Measurements from ENCODE around the gene LSM7.
A peak's percentile ranks its signal among the peaks of the same experiment; 100 is the strongest.

The LSM7 gene

GRCh38 chr19:2278459-2279158 lies 49.8 kb downstream of the LSM7 start:
- DNase-seq (ENCODE audit: low read depth, low spot score) = no peak

GRCh38 chr19:2277138-2277537 lies 51.2 kb downstream of the LSM7 start:
- DNase-seq (ENCODE audit: low read depth, low spot score) = no peak

GRCh38 chr19:2276429-2276986 lies 51.9 kb downstream of the LSM7 start:
- no peak for DNase-seq (ENCODE audit: low read depth, low spot score)

- no peak for DNase-seq (ENCODE audit: low read depth, low spot score)
Observed at GRCh38 chr19:2275588-2276428, 52.6 kb downstream of the LSM7 start.

- DNase-seq (ENCODE audit: low read depth, low spot score) = peak; percentile 84
Observed at GRCh38 chr19:2274931-2275535, 53.4 kb downstream of the LSM7 start.

- no peak for DNase-seq (ENCODE audit: low read depth, low spot score)
Observed at GRCh38 chr19:2274185-2274711, 54.1 kb downstream of the LSM7 start.

GRCh38 chr19:2273356-2274184 lies 54.8 kb downstream of the LSM7 start:
- peak; percentile 96 for DNase-seq (ENCODE audit: low read depth, low spot score)

Data from ELF-1 (cell line).